Small intestine (tissue), 16 donors: ENCODE results near the gene GABRP. TPM values are rescaled to one million over a fixed set of nuclear protein-coding genes. Genes with fewer than 3 reads are reported as not detected.

Experiments
- DNase-seq, 2 donors: peaks; one replicate each; pipeline versions ENCODE4 v3.0.0 to v3.0.0-alpha.2; 2013
- FAIRE-seq: peaks from 2 replicates; lab custom pipeline; 2012; peaks lifted over from hg19 to GRCh38; lab: Jason Lieb, UNC
- H3K27ac ChIP-seq, 3 donors: one replicate each; pipeline ENCODE4 v1.5.1; 2013; ENCODE audit warnings: low read length in 2 of 3, mild to moderate bottlenecking in 2 of 3, control low read depth in 1 of 3, inconsistent platforms in 1 of 3, low read depth in 1 of 3, moderate library complexity in 1 of 3
- H3K27me3 ChIP-seq, 3 donors: one replicate each; pipeline ENCODE4 v1.6.1; 2013; ENCODE audit warnings: low read length in 3 of 3, inconsistent platforms in 1 of 3; ENCODE audit not compliant: control insufficient read depth in 3 of 3, insufficient read depth in 3 of 3
- H3K36me3 ChIP-seq, 3 donors: one replicate each; pipeline ENCODE4 v1.6.1; 2013; ENCODE audit warnings: low read length in 3 of 3, inconsistent platforms in 1 of 3, low read depth in 1 of 3, mild to moderate bottlenecking in 1 of 3, moderate library complexity in 1 of 3; ENCODE audit not compliant: control insufficient read depth in 3 of 3, insufficient read depth in 2 of 3
- H3K4me1 ChIP-seq, 3 donors: one replicate each; pipeline ENCODE4 v1.6.1; 2013; ENCODE audit warnings: low read length in 2 of 3, inconsistent platforms in 1 of 3, low read depth in 1 of 3, mild to moderate bottlenecking in 1 of 3, moderate library complexity in 1 of 3; ENCODE audit not compliant: control insufficient read depth in 3 of 3, insufficient read depth in 2 of 3
- H3K4me3 ChIP-seq, 3 donors: one replicate each; pipeline ENCODE4 v1.5.1; 2013; ENCODE audit warnings: low read length in 3 of 3, control low read depth in 1 of 3, inconsistent platforms in 1 of 3, low read depth in 1 of 3, mild to moderate bottlenecking in 1 of 3, moderate library complexity in 1 of 3
- H3K9me3 ChIP-seq, 2 donors: one replicate each; pipeline ENCODE4 v1.6.1; 2013; ENCODE audit warnings: low read depth in 1 of 2, low read length in 1 of 2; ENCODE audit not compliant: control insufficient read depth in 2 of 2, insufficient read depth in 1 of 2
- WGBS, 3 donors: extraction: QIAGEN DNeasy Blood & Tissue Kit; methylation state at CpG; one replicate each; pipeline ENCODE4 v1.1.7; 2013; 5-methylcytosine and 5-hydroxymethylcytosine counted together
- long read RNA-seq, 10 donors: transcript quantifications; one replicate each; lab custom pipeline, GENCODE V29; 2026
- polyA plus RNA-seq, 4 donors: library from polyadenylated mRNA; stranded (reverse) in 3 of 4; unstranded in 1 of 4; fragments of 200-250 nt in 3 of 4; fragments of 120-200 nt in 1 of 4; gene quantifications; one replicate each; pipeline versions ENCODE4 v1.2.1 to v1.2.3, GENCODE V29; 2013
- donor health status: healthy with polysubstance abuse.
- donor health status: control.
- donor health status: control.
- donor health status: Bipolar disorder and iron deficiency.
- donor health status: healthy.

The GABRP gene
- polyA plus RNA-seq: 1 to 10 TPM in 3 of 4 donors, under 1 TPM in 1; 0.24 to 8.4 (median 2.8) TPM
- long read RNA-seq, donor 1: 0 reads
- long read RNA-seq, donor 2: 0 reads
- long read RNA-seq, donor 3: 0 reads
- long read RNA-seq, donor 4: 0 reads
- long read RNA-seq, donor 5: 0 reads
- long read RNA-seq, donor 6: 0 reads
- long read RNA-seq, donor 7, partial matches to known transcripts: 0 of 1 reads
- long read RNA-seq, donor 7, other reads (novel, unspliced or antisense): 0 of 1 reads
- long read RNA-seq, donor 8: 0 reads
- long read RNA-seq, donor 9: 0 reads
- long read RNA-seq, donor 10: 0 reads

GRCh38 chr5:170783498-170784247 lies at the start of gene GABRP:
Gene GABRP (plus strand): TSS chr5:170783725. CDS start chr5:170788616, 4,891 bp downstream.
- H3K4me1 ChIP-seq: no peaks in the 10 kb centered on the region
- H3K27me3 ChIP-seq: no peaks in the 10 kb centered on the region
- WGBS, 3 donors: 85 to 89% (median 86%) methylated on average over 14 of the region's 14 CpGs
- FAIRE-seq: no peak
- DNase-seq: no peak
- H3K27ac ChIP-seq: peak within 1 kb of the TSS in 1 of 3 donors; percentile 48
- no peaks in the 10 kb centered on the region for H3K9me3 ChIP-seq
- H3K4me3 ChIP-seq: no peak within 1 kb of the TSS
- no peaks in the 10 kb centered on the region for H3K36me3 ChIP-seq

GRCh38 chr5:170736966-170737365 lies 46.6 kb upstream of the GABRP start:
- H3K36me3 ChIP-seq: no peaks in the 10 kb centered on the region
- no peaks in the 10 kb centered on the region for H3K4me1 ChIP-seq
- H3K27me3 ChIP-seq: no peaks in the 10 kb centered on the region
- no peak for DNase-seq
- peaks cover 0 to 11% of the 10 kb centered on the region in 2 donors for H3K9me3 ChIP-seq
- H3K4me3 ChIP-seq: no peak overlapping the region
- 57 to 71% (median 58%) methylated on average over 3 of the region's 3 CpGs for whole genome bisulfite sequencing, 3 donors
- no peak for FAIRE-seq
- no peak overlapping the region for H3K27ac ChIP-seq

GRCh38 chr5:170737591-170737990 lies 45.9 kb upstream of the GABRP start:
- H3K27ac ChIP-seq: no peak overlapping the region
- no peak overlapping the region for H3K4me3 ChIP-seq
- FAIRE-seq: no peak
- peaks cover 0 to 11% of the 10 kb centered on the region in 2 donors for H3K9me3 ChIP-seq
- H3K36me3 ChIP-seq: no peaks in the 10 kb centered on the region
- no peaks in the 10 kb centered on the region for H3K27me3 ChIP-seq
- no peak for DNase-seq
- 77 to 100% (median 88%) methylated on average over 1 of the region's 1 CpG for WGBS, 3 donors
- no peaks in the 10 kb centered on the region for H3K4me1 ChIP-seq

GRCh38 chr5:170738840-170739239 lies 44.7 kb upstream of the GABRP start:
- H3K4me1 ChIP-seq: no peaks in the 10 kb centered on the region
- FAIRE-seq (no peak), DNase-seq (no peak)
- H3K9me3 ChIP-seq: peaks cover 0 to 11% of the 10 kb centered on the region in 2 donors
- 55 to 89% (median 57%) methylated on average over 3 of the region's 3 CpGs for WGBS, 3 donors
- H3K4me3 ChIP-seq: no peak overlapping the region
- H3K27me3 ChIP-seq: peaks cover 0 to under 1% (median 0%) of the 10 kb centered on the region in 3 donors
- H3K36me3 ChIP-seq: no peaks in the 10 kb centered on the region
- no peak overlapping the region for H3K27ac ChIP-seq

GRCh38 chr5:170739446-170739845 lies 44.1 kb upstream of the GABRP start:
- Histone ChIP-seq H3K9me3 (peaks cover 0 to 11% of the 10 kb centered on the region in 2 donors), H3K4me1 (peaks cover 0 to 3% (median 0%) of the 10 kb centered on the region in 3 donors), H3K36me3 (no peaks in the 10 kb centered on the region), H3K4me3 (no peak overlapping the region), H3K27ac (no peak overlapping the region), H3K27me3 (peaks cover 0 to 4% (median 0%) of the 10 kb centered on the region in 3 donors)
- DNase-seq (no peak), FAIRE-seq (no peak)
- 90 to 95% (median 93%) methylated on average over 4 of the region's 4 CpGs for WGBS, 3 donors

GRCh38 chr5:170740551-170741205 lies 42.8 kb upstream of the GABRP start:
- DNase-seq (no peak), FAIRE-seq (no peak)
- WGBS, 3 donors: 77 to 93% (median 83%) methylated on average over 3 of the region's 3 CpGs
- no peaks in the 10 kb centered on the region for H3K36me3 ChIP-seq
- peaks cover 0 to 13% (median 0%) of the 10 kb centered on the region in 3 donors for H3K4me1 ChIP-seq
- H3K4me3 ChIP-seq: no peak overlapping the region
- peaks cover 0 to 6% (median 0%) of the 10 kb centered on the region in 3 donors for H3K27me3 ChIP-seq
- peaks cover 0 to 4% of the 10 kb centered on the region in 2 donors for H3K9me3 ChIP-seq
- no peak overlapping the region for H3K27ac ChIP-seq

GRCh38 chr5:170741801-170742200 lies 41.7 kb upstream of the GABRP start:
- no peak for FAIRE-seq
- peaks cover 0 to 6% (median 0%) of the 10 kb centered on the region in 3 donors for H3K27me3 ChIP-seq
- no peak overlapping the region for H3K4me3 ChIP-seq
- 81 to 91% (median 84%) methylated on average over 8 of the region's 8 CpGs for WGBS, 3 donors
- no peaks in the 10 kb centered on the region for H3K36me3 ChIP-seq
- H3K4me1 ChIP-seq: peaks cover 0 to 14% (median 0%) of the 10 kb centered on the region in 3 donors
- no peak for DNase-seq
- H3K9me3 ChIP-seq: no peaks in the 10 kb centered on the region
- no peak overlapping the region for H3K27ac ChIP-seq

GRCh38 chr5:170743876-170744212 lies 39.7 kb upstream of the GABRP start:
- WGBS, 3 donors: 20 to 28% (median 21%) methylated on average over 12 of the region's 12 CpGs
- H3K4me1 ChIP-seq: peaks cover 0 to 14% (median 0%) of the 10 kb centered on the region in 3 donors
- H3K27me3 ChIP-seq: peaks cover 0 to 6% (median 0%) of the 10 kb centered on the region in 3 donors
- H3K4me3 ChIP-seq: no peak overlapping the region
- FAIRE-seq (no peak), DNase-seq (no peak)
- no peaks in the 10 kb centered on the region for H3K9me3 ChIP-seq
- no peak overlapping the region for H3K27ac ChIP-seq
- no peaks in the 10 kb centered on the region for H3K36me3 ChIP-seq
